ENCODE data around the gene BTBD2. TPM values are rescaled to one million over a fixed set of nuclear protein-coding genes. Genes with fewer than 3 reads are reported as not detected.

Gene BTBD2
- total and polyA plus RNA-seq, 2 of the 13 experiments (the other 11 are each of a cell fraction or from before 2014, with no cell fraction given): 28.1 to 45.3 TPM

DNA sequence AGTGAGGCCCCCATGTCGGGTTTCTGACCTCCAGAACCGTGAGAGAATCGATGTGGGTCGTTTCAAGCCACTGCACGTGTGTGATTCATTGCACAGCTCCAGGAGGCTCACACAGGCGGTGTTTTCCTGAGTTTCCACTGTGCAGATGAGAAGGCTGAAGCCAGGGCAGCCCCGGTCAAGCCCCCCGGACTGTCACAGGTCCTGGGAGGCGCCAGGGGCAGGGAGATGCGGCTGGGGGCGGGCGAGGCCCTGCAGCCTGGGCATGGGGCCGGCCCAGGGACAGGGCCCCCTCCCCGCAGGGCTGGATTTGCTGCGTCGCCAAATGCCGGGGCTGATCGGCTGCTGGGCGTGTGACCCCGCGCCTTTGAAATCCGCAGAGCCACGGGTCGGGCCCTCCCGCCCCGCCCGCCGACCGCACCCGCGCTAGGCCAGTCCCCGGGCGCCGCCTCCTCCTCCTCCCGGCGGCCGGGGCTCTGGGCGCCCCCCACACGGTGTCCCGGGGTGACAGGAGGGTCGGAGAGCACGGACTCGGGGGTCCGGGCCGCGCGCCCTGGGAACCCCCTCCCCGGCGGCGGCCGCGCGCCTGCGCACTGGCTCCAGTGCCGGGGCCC, 45.5 kb upstream of the BTBD2 start (continued):
- TF ChIP-seq, protein P1, sequence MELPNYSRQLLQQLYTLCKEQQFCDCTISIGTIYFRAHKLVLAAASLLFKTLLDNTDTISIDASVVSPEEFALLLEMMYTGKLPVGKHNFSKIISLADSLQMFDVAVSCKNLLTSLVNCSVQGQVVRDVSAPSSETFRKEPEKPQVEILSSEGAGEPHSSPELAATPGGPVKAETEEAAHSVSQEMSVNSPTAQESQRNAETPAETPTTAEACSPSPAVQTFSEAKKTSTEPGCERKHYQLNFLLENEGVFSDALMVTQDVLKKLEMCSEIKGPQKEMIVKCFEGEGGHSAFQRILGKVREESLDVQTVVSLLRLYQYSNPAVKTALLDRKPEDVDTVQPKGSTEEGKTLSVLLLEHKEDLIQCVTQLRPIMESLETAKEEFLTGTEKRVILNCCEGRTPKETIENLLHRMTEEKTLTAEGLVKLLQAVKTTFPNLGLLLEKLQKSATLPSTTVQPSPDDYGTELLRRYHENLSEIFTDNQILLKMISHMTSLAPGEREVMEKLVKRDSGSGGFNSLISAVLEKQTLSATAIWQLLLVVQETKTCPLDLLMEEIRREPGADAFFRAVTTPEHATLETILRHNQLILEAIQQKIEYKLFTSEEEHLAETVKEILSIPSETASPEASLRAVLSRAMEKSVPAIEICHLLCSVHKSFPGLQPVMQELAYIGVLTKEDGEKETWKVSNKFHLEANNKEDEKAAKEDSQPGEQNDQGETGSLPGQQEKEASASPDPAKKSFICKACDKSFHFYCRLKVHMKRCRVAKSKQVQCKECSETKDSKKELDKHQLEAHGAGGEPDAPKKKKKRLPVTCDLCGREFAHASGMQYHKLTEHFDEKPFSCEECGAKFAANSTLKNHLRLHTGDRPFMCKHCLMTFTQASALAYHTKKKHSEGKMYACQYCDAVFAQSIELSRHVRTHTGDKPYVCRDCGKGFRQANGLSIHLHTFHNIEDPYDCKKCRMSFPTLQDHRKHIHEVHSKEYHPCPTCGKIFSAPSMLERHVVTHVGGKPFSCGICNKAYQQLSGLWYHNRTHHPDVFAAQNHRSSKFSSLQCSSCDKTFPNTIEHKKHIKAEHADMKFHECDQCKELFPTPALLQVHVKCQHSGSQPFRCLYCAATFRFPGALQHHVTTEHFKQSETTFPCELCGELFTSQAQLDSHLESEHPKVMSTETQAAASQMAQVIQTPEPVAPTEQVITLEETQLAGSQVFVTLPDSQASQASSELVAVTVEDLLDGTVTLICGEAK (IDR thresholded peaks at IDR 0.05): no peak
- TF ChIP-seq, protein P1 (CRISPR knock-in tag; IDR thresholded peaks at IDR 0.05): 0 out of 2 replicates have a peak, but pooled peaks have one; percentile 25
- TF ChIP-seq, protein P2, sequence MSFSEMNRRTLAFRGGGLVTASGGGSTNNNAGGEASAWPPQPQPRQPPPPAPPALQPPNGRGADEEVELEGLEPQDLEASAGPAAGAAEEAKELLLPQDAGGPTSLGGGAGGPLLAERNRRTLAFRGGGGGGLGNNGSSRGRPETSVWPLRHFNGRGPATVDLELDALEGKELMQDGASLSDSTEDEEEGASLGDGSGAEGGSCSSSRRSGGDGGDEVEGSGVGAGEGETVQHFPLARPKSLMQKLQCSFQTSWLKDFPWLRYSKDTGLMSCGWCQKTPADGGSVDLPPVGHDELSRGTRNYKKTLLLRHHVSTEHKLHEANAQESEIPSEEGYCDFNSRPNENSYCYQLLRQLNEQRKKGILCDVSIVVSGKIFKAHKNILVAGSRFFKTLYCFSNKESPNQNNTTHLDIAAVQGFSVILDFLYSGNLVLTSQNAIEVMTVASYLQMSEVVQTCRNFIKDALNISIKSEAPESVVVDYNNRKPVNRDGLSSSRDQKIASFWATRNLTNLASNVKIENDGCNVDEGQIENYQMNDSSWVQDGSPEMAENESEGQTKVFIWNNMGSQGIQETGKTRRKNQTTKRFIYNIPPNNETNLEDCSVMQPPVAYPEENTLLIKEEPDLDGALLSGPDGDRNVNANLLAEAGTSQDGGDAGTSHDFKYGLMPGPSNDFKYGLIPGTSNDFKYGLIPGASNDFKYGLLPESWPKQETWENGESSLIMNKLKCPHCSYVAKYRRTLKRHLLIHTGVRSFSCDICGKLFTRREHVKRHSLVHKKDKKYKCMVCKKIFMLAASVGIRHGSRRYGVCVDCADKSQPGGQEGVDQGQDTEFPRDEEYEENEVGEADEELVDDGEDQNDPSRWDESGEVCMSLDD (CRISPR knock-in tag; IDR thresholded peaks at IDR 0.05; ENCODE audit: borderline replicate concordance): peak; percentile 74; the same call in 1 of the 2 replicates
- peak; percentile 54 for TF ChIP-seq ARID4A (CRISPR knock-in tag; IDR thresholded peaks at IDR 0.05; ENCODE audit: borderline replicate concordance)
- TF ChIP-seq HOMEZ (CRISPR knock-in tag; IDR thresholded peaks at IDR 0.05; ENCODE audit: low read depth): no peak
- TF ChIP-seq FOXA3 (CRISPR knock-in tag; IDR thresholded peaks at IDR 0.05): peak; percentile 15; the same call in 1 of the 2 replicates
- TF ChIP-seq PTBP1 (IDR thresholded peaks at IDR 0.05; ENCODE audit: low read depth, low read length, poor library complexity, severe bottlenecking): no peak
- no peak for TF ChIP-seq ZNF512 (CRISPR knock-in tag; IDR thresholded peaks at IDR 0.05)

Data from HepG2 (cell line).